ENCODE results near the gene RASAL1.

DNA sequence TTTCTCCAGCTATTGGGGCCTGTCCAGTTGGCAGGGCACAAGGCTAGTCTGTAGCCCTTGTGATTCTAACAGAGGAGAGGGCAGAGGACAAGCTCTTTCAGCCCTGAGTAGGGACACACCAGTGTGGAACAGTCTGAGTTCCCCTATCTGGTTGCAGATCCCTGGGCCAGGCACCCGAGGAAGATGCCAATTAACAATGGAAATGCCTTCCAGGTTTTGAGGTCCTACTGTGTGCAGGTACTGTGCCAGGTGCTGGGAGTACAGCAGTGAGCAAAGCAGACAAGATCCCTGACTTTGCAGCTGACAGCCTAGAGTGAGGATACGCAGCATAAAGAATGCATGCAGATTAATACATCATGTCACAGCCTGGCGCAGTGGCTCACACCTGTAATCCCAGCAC, 62.0 kb downstream of the RASAL1 start:
- no peak for TF ChIP-seq ETS1 (IDR thresholded peaks at IDR 0.05)
- TF ChIP-seq, protein P1, sequence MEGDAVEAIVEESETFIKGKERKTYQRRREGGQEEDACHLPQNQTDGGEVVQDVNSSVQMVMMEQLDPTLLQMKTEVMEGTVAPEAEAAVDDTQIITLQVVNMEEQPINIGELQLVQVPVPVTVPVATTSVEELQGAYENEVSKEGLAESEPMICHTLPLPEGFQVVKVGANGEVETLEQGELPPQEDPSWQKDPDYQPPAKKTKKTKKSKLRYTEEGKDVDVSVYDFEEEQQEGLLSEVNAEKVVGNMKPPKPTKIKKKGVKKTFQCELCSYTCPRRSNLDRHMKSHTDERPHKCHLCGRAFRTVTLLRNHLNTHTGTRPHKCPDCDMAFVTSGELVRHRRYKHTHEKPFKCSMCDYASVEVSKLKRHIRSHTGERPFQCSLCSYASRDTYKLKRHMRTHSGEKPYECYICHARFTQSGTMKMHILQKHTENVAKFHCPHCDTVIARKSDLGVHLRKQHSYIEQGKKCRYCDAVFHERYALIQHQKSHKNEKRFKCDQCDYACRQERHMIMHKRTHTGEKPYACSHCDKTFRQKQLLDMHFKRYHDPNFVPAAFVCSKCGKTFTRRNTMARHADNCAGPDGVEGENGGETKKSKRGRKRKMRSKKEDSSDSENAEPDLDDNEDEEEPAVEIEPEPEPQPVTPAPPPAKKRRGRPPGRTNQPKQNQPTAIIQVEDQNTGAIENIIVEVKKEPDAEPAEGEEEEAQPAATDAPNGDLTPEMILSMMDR (conservative IDR thresholded peaks at IDR 0.05; ENCODE audit: low read depth in 2 of 2) = no peak
- TF ChIP-seq EZH2 (IDR thresholded peaks at IDR 0.05; ENCODE audit: low read depth, unreplicated experiment) = no peak
- TF ChIP-seq ZNF114 (CRISPR knock-in tag; IDR thresholded peaks at IDR 0.05) = no peak
- no peak for TF ChIP-seq ZNF462 (CRISPR knock-in tag; IDR thresholded peaks at IDR 0.05)
- no peak for TF ChIP-seq EZH2phosphoT487 (IDR thresholded peaks at IDR 0.05; ENCODE audit: unreplicated experiment)
- TF ChIP-seq, protein P2, sequence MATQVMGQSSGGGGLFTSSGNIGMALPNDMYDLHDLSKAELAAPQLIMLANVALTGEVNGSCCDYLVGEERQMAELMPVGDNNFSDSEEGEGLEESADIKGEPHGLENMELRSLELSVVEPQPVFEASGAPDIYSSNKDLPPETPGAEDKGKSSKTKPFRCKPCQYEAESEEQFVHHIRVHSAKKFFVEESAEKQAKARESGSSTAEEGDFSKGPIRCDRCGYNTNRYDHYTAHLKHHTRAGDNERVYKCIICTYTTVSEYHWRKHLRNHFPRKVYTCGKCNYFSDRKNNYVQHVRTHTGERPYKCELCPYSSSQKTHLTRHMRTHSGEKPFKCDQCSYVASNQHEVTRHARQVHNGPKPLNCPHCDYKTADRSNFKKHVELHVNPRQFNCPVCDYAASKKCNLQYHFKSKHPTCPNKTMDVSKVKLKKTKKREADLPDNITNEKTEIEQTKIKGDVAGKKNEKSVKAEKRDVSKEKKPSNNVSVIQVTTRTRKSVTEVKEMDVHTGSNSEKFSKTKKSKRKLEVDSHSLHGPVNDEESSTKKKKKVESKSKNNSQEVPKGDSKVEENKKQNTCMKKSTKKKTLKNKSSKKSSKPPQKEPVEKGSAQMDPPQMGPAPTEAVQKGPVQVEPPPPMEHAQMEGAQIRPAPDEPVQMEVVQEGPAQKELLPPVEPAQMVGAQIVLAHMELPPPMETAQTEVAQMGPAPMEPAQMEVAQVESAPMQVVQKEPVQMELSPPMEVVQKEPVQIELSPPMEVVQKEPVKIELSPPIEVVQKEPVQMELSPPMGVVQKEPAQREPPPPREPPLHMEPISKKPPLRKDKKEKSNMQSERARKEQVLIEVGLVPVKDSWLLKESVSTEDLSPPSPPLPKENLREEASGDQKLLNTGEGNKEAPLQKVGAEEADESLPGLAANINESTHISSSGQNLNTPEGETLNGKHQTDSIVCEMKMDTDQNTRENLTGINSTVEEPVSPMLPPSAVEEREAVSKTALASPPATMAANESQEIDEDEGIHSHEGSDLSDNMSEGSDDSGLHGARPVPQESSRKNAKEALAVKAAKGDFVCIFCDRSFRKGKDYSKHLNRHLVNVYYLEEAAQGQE (IDR thresholded peaks at IDR 0.05; ENCODE audit: unreplicated experiment) = no peak
- TF ChIP-seq STAT1 (IDR thresholded peaks at IDR 0.05; ENCODE audit: unreplicated experiment) = no peak
- TF ChIP-seq JUNB (IDR thresholded peaks at IDR 0.05; ENCODE audit: unreplicated experiment) = no peak
- no peak for TF ChIP-seq POLR2AphosphoS5 (IDR thresholded peaks at IDR 0.05; ENCODE audit: low read depth)

Measured in GM23338 (cell line).